Erythroblast (primary cell): Measurements from ENCODE around the gene FRMD5.
"Not testable (repeated sequence)": the region's sequence is repeated elsewhere in the genome, so short reads cannot be mapped to it uniquely, and the experiment has no call there.

Experiments used
- GATA1 ChIP-seq: IDR thresholded peaks from 2 replicates; pipeline ENCODE4 v1.6.1; 2011; ENCODE audit warnings: low read depth, mild to moderate bottlenecking, control low read depth, low read length, moderate library complexity
- POLR2A ChIP-seq: IDR thresholded peaks from 2 replicates; pipeline ENCODE4 v1.6.1; 2011; ENCODE audit warnings: mild to moderate bottlenecking, low read length

GRCh38 chr15:44227001-44227400, 31.9 kb upstream of the FRMD5 start:
- not testable (repeated sequence) for TF ChIP-seq POLR2A, GATA1
